DMS79 treated with DMSO at 0.1 percent for 48 hours (cell line): ENCODE data around the gene IPO13.

Experiments
- DNase-seq: peaks from one replicate; lab custom pipeline; 2025; lab: John Stamatoyannopoulos, UW

IPO13 gene

DNA sequence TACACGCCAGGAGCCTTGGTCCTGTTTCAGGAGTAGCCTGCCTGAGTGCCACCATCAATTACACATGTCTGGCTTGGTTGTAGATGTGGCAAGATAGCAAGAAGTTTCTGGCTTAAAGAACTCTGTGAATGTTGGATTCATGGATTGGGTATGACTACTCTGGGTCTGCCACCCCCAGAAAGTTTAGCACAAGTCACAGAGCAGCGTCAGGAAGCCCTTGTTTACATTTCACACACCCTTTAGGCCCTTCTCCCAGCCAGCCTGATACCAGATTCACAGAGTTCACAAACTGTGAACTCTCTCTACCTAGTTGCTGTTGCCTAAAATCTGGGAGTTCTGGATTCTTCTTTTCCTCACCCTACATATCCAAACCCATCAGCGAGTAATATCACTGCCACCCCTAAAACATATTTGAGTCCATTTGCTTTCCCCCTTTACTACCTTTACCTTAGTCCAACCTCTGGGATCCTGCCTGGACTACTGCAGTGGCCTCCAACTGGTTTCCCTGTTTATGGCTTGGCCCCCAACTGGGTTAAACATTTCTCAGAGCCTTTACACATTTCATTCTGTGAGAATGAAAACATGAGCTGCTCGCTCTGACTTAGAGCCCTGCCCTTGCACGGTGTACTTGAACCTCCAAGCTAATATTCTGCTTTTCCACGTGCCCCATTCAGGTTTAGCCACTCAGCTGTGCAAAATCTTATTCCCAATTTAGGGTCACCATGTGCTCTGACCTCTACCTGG, 40.6 kb downstream of the IPO13 start:
- no peak for DNase-seq

- DNase-seq, result no peak
Measured at GRCh38 chr1:43990271-43991199, 43.8 kb downstream of the IPO13 start.

DNA sequence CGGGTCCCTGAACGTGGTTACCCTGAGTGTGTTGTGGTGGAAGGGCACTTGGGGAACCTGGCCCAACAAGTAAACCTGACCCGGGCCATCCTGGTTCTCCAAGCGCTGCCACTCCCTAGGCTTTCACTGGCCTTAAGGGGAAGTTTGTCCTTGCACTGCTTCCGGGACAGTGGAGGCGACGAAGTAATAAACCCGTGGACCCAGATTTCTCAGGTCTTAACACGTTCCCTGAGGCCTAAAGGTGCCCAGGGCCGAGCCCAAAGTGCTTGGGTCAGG, 44.4 kb downstream of the IPO13 start:
- DNase-seq, result no peak

- DNase-seq, result peak; percentile 88
Measured at GRCh38 chr1:43991476-43992231, 44.9 kb downstream of the IPO13 start, which contains the start of gene CCDC24. CCDC24 (plus strand) TSS chr1:43991599; CDS start chr1:43991879, 280 bp downstream.

DNA sequence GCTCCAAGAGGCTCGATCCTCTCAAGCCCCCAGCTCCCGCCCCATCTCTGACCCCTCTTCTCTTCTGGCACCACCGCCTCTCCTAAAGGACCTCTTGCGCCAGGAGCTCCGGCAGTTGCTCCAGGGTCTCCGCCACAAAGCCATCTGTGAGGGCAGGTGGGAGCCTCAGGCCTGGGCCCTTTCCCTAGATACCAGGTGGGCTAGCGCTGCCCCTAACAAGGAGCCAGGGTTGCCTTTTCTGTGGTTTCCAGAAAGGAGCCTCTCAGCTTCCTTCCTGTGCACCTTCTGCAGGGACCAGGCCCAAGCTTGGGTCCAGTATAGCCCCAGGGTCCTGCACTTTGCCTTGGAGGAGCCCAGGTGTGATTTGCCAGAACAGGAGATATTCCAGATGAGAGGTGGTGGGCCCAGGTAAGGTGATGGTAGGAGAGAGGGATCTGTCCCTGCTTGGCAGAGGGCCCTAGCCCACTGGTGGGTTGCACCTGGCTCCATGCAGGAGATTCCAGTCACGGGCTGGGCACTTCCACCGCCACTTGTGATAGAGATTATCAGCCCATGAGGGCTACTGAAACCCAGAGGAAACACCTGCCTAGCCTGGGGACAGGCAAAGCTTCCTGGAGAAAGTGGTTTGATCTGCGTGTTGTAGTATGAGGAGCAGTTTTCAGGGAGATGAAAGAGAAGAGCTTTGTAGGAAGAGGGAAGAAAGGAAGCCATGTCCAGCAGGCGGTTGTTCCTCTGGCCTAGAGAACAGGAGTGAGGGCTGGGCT, 45.7 kb downstream of the IPO13 start:
- DNase-seq, result peak; percentile 81

- no peak for DNase-seq
Measured at GRCh38 chr1:43993206-43993914, 46.6 kb downstream of the IPO13 start.

GRCh38 chr1:43994071-43994470, 47.3 kb downstream of the IPO13 start:
- no peak for DNase-seq

DNA sequence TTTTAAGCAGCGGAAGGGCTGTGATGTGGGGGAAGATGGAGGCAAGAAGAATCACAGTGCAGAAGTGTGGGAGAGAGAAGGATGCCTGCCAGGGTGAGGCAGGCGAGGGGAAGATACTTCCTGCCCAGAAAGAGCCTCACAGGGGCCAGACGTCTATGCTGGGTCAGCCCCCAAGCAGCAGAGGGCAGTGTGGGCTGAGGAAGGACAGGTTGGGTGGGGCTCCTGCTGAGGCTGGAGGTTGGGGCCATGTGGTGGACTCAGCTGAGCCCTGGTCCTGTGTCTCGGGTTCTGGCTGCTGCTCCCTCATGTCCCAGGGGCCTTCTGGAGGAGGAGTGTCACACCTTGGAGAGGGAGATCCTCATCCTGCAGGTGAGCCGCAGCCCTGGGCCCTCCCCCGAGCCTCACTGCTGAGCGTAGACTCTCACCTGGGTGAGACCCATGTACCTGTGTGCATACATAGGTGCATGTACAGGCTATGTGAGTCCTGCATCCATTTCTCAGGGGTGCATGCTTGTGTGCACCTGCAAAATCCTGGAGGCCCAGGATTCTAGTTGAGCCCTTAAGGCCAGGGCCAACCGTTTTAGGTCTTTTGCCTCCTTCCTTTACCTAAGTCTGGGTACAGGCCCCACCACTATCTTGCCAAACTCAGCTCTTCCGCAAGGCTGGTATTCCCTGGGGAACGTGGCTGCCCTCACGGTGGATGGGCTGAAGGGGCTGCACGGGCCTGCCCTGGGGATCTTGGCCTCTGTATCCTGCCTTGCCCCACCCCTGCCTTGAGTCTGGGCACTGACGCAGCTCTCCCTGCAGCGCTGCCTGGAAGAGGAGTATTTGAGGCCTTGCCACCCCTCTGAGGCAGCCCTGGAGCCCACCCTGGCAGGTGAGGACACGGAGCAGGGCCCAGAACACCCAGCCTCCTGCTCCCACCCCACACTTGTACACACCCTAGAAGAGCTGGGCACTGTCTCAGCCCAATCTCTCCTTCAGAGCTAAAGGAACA, 48.3 kb downstream of the IPO13 start:
- no peak for DNase-seq

- DNase-seq, result no peak
Measured at GRCh38 chr1:43995984-43996732, 49.4 kb downstream of the IPO13 start.

GRCh38 chr1:43996733-43997115, 50.0 kb downstream of the IPO13 start:
- no peak for DNase-seq

- DNase-seq, result no peak
Measured at GRCh38 chr1:43997295-43997999, 50.7 kb downstream of the IPO13 start.

DNA sequence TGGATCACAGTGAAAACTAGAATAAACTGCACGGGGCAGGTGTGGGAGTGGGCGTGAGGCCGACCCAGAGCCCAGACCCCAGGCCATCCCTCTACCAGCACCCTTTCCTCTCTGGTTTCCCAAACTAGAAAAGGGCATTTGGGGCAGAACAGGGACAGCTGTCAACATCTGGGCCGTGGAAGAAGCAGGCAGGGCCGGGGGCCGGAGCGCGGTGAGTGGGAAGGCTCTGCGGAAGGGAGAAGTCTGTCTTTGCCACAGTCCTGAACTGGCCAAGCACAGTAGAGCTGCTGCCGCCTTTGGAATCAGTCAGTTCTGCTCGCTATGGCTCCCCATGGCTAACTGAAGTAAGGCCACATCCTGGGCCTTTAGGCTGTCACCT, 51.2 kb downstream of the IPO13 start:
- no peak for DNase-seq

DNA sequence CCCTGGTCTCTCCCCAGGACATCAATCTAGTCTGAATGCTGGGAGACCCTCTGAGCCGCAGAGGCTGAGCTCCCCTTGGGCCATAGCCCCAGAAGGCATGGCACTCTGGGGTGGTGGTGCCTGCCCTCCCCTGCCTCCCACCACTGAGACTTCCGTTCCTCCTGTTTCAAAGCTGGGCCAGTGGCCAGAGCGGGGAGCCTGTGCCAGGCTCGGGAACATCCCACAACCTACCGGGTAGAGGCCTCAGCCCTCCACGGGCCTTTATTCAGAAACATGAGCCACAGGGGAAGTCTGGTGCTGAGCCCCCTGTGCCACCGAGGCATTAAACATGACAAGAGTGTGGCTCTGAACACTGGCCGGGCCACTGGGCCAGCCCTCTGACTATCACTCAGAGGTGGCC, 52.7 kb downstream of the IPO13 start:
- DNase-seq, result no peak

DNA sequence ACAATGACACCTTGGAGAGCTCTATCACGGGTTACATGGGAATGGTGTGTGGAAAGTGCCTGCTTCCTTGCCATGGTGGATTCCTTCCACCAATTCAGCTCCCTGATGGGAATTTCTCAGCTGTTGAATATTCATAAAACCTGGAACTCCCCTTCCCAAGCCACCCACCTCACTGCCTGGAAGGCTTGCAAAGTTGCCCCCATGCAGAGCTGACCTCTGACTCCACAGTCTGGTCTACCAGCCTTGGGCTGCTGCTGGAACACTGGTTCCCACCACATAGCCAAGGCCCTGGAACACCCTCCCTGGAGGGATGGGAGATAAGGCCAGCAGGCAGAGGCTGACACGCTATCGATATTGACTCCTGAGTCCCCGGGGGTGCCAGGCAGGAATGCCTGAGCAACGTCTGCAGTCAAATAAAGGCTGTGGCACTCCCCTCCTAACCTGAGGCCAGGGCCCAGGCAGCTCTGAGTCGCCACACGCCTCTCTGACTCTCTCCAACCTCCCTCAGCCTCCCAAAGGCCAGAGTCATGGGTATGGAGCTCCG, 53.4 kb downstream of the IPO13 start:
- DNase-seq, result no peak

DNA sequence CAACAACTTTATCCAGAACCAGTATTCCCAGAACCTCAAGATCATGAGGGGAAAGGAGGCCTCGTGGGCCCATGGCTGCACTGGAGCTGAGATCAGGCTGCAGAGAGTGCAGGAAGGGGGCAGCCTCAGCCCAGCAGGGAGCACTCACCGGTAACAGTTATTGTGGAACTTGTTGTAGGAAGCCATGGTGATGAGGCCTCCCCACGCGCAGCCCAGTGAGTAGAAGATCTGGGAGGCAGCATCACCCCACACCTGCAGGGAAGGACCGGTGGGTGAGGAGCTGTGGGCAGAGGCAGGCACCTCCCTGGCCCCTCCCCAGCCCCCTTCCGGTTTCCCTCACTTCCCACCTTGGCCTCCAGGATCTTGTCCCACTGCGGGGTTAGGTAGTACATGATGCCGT, 55.4 kb downstream of the IPO13 start:
- DNase-seq, result no peak

DNA sequence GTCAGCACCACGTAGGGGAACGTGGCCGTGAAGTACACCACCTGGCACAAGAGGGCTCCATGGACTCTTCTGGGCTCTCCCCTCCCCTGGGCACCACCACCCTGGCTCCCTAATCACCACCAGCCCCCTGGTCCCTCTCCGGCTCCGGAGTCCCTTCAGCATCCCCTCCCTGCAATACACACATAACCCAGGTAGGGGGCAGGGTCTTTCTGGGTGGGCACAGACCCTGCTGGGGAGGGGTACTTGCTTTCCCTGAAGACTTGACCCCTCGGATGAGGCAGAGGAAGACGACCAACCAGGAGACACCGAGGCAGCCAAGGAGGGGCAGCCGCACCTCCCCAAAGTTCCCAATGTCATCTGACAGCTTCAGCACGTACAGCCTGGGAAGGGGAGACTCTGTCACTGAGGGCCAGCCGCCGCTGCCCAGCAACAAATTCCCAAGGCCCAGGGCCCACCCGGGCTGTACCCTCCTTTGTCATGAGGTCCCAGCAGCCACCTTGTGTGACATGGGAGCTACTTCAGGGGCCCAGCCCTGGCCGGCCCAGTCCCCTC, 55.9 kb downstream of the IPO13 start:
- no peak for DNase-seq

- no peak for DNase-seq
Measured at GRCh38 chr1:44008259-44008658, 61.5 kb downstream of the IPO13 start.

GRCh38 chr1:44010935-44011471, 64.3 kb downstream of the IPO13 start:
- no peak for DNase-seq
